ENCODE measurements around the gene SMIM15.
"Not testable (repeated sequence)": the region's sequence is repeated elsewhere in the genome, so short reads cannot be mapped to it uniquely, and the experiment has no call there.

The SMIM15 gene, protein sequence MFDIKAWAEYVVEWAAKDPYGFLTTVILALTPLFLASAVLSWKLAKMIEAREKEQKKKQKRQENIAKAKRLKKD

DNA sequence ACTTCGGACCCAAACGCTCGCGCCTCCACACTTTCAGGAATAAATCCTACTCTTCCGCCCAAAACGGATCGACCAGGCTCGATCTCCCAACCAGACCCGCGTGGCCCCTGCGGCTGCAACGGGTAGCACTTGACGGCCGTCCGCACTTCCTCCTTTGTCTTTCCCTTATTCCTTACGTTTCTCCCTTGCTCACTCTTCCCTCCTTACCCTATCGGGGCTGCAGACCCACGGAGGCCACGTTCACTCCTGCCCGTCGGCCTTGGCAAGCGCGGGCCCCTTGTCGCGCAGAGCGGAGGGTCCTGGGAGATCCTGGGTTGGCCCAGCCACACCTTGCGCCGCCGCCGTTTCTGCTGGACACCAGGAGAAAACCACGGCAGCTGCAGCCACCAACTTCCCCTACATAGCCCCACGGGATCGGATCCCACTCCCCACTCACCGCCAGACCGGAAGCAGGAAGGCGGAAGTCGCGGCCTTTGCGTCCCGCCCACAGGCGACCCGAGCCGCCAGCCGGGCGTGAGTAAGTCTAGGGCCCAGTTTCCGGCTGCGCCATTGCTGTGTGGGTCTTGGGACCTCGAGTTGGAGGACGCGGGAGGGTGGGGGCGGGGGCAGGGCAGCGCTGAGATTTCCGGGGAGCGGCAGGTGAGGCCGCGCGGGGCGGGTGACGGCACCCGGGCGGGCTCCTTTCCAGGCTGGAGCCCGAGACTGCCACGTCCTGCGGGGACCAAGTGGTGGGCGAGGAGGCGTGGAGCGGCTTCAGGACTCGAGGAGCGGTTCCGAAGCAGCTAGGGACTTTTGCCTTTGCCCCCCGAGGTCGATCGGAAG is at the start of gene SMIM15:
Gene SMIM15, minus strand, starts transcription at position 459 of the 822 bp plus-strand sequence. CDS start 2,297 bp downstream, outside the sequence.
- DNase-seq (ENCODE audit: low spot score) = peak; percentile 86

DNA sequence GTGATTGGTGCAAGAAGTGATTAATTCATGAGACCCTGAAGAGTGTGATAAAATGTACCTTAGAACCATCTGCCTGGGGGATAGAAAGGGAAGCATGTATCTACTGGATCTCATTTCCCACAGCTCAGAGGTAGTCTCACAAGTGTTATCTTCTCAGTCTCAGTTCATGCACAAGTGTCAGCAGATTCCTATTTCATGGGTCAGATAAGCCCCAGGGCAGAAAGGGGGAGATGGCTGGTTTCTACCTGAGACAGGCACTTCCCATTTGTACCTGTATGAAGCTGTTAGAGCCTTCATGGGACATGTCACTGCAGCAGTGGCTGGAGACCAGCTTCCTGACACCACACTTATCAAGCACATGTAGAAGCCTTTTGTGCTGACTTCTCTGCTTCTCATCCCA is 45.6 kb upstream of the SMIM15 start:
- DNase-seq (ENCODE audit: low spot score) = no peak

DNA sequence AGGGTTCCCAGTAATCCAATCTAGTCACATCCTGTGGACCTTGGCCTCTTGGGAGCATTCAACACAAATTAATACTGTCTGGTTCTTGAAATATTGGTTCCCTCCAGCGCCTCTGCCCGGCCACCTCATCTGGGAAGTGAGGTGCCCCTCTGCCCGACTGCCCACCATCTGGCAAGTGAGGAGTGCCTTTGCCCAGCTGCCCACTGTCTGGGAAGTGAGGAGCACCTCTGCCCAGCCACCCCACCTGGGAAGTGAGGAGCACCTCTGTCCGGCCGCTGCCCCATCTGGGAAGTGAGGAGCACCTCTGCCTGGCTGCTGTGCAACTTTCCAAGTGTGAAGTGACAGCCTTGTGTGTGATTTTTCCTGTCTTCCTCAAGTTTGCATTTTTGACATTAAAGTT is 42.7 kb upstream of the SMIM15 start:
- DNase-seq (ENCODE audit: low spot score) = no peak

DNA sequence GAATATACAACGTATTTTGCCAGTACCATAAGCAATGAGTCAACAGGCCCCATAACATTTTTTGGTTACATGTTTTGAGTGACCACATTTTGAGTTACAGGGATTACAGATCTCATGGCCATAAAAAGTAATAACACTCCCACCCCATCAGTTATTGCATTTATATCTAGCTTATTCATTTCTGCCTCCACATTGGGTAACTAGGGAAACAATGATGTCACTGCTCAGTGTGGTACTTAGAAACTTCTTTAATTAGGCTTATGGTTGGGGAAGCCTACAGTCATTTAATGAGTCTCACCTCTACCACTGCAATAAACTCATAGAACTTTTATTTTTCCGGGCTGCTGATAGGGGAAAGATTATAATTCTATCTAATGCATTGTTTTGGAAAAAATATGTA is 39.9 kb upstream of the SMIM15 start:
- DNase-seq (ENCODE audit: low spot score) = no peak

DNA sequence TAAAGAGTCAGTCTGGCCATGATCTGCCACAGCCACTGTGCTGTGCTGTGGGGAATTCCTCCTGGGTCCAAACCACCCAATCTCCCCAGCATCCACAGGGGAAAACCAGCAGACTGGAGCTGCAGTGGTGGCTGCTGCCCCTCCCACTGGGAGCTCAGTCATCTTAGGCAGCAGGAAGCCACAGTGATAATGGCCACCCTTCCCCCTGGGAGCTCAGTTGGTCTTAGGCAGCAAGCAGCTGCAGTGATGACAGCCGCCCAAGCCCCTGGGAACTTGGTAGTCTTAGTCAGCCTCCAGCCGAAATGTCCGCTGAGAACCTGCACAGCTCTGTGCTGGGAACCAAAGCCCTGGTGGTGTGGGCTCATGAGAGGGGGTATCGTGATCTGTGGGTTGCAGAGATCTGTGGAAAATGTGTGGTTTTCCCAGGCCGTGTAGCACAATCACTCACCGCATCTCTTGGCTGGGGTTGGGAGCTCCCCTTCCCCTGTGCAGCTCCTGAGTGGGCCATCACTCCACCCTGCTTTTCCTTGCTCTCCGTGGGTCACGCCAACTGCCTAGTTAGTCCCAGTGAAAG is 38.4 kb upstream of the SMIM15 start:
- no peak for DNase-seq (ENCODE audit: low spot score)

DNA sequence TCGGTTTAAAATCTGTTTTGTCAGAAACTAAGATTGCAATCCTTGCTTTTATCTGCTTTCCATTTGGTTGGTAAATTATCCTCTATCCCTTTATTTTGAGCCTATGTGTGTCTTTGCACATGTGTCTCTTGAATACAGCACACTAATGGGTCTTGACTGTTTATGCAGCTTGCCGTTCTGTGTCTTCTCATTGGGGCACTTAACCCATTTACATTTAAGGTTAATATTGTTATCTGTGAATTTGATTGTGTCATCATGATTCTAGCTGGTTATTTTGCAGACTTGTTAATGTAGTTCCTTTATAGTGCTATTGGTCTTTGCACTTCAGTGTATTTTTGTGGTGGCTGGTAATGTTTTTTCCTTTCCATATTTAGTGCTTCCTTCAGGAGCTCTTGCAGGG is 36.3 kb upstream of the SMIM15 start:
- no peak for DNase-seq (ENCODE audit: low spot score)

DNA sequence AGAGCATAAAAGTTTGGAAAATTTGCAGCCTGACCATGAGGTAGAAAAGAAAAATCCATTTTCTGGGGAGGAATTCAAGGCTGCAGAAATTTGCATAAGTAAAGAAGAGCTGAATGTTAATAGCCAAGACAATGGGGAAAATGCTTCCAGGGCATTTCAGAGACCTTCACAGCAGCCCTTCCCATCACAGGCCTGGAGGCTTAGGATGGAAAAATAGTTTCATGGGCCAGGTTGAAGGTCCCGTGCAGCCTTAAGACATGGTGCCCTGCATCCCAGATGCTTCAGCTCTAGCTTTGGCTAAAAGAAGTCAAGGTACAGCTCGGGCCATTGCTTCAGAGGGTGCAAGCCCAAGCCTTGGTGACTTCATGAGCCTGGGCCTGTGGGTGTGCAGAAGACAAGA is 25.6 kb upstream of the SMIM15 start:
- DNase-seq (ENCODE audit: low spot score) = not testable (repeated sequence)

DNA sequence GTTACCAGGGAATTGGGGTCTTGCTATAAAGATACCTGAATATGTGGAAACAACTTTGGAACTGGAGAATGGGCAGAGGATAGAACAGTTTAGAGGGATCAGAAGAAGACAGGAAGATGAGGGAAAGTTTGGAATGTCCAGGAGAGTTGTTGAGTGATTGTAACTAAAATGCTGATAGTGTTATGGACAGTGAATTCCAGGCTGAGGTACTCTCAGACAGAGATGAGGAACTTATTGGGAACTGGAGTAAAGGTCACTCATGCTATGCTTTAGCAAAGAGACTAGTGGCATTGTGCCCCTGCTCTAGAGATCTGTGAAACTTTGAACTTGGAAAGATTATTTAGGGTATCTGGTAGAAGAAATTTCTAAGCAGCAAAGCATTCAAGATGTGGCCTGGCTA is 25.1 kb upstream of the SMIM15 start:
- not testable (repeated sequence) for DNase-seq (ENCODE audit: low spot score)

DNA sequence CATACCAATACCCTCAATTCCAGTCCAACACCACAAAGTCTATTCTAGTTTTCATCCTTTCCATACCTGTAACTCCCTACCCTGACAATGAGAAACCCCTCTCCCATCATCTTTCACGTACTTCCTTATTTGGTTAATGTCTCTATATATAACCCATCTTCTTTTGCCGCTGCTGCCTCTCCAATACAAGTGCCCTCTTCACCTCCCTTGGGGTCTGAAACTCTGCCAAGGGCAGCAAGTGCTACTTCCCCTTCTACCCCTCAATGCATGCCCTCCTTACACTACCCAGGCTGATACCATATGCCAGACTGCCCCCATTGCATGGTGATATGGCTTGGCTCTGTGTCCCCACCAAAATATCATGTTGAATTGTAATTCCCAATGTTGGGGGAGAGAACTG is 24.4 kb upstream of the SMIM15 start:
- no peak for DNase-seq (ENCODE audit: low spot score)

DNA sequence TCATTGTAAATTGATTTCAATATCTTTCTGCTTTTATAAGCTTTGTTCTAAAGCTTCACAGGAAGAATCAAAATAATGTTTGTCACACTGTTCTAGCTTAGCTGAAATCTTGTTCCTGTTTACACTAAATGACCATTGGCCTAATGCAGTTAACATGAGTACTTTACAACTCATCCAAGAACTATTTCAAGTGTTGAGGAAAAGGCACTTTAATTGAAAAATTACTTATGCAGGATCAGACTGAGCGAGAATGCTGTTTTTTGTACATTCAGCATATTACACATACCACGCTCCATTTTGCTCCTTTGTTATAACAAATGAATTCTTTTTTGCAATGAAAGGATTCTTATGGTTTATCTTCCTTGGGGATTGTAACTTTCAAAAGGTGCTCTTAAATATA is 22.4 kb upstream of the SMIM15 start:
- DNase-seq (ENCODE audit: low spot score) = no peak

DNA sequence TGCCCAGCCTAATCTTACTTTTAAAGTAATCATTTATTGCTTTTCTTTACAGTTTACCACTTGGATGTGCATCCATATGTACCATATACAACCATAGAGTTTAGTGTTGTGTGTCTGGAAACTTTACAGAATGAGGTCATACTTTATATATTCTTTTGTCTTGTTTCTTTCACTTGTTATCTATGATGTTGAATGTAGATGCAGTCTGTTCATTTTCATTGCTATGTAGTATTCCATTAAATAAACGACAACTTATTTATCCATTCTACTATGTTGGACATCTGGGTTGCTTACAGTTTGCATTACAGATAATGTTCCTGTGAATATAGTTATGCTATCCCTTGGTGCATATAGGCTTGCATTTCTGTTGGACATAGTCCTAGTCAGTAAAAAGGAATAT is 21.3 kb upstream of the SMIM15 start:
- DNase-seq (ENCODE audit: low spot score) = no peak

DNA sequence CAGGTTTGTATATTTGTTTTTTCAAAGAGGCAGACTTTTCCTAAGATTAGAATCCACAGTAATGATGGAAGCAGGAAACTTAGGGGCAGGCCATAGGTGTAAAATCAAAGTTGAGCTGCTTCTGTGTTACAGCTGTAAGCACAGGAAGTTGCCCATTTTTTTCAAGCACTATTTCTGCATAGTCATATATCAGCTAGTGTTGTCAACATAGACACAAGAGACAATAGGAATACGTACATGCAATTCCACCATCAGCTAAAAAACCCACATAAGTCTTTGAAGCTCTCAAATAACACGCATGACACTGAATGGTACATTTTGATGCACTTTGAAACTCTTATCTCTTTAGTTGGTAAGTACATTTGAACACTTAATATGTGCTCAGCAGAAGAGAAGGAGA is 20.2 kb upstream of the SMIM15 start:
- peak; percentile 75 for DNase-seq (ENCODE audit: low spot score)

DNA sequence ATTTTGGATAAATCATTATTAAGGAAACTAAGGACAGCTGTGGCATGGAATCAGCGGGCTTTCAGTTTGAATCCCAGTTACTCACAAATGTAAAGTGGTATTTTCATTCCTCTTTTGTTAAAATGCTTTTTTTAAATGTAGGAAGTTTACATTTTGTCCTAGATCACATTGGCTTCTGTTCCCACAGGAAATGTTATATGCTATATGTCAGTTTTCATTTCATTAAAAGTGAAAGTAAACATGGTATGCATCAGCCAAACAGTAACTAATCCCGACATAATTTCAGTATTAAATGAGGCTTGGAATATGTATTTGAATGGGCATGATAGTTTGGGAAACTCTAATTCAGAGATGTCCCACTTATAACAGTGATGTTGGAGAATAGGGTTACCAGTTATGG is 18.6 kb upstream of the SMIM15 start:
- no peak for DNase-seq (ENCODE audit: low spot score)

DNA sequence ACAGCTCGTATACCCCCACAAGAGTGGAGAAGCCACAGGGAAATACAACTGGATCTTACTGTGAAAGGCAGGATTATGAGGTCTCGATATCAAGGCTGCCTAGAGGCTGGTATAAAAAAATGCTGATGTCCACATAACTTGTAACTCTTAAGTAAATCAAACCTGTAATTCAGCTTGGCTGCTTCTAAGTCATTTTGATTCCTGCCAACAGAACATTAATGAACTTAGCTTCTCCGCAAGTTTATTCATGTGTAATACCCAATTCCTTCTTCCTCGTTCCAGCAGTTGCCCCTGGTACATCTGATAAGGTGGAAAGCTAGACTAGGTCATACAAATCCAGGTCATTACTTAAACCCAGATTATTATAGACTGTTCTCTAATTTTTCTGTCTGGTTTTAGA is 16.4 kb upstream of the SMIM15 start:
- DNase-seq (ENCODE audit: low spot score) = no peak

DNA sequence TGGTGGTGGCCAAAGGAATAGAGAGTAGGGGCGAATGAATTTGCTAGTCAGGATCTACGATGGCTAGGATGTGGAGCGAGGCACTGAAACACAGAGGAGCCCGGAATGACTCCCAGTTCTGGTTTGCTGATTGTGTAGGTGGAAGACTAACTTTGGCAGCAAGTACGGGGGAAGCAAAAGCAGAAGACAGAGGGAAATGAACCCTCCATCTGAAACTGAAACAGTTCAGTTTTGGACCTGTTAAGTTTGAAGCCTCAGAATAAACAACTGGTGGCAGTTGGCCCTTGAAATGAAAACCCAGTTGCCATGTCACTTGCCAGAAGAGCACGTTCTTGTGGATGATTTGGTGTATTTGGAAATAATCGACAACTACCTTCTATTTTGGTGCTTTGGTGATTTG is 15.4 kb upstream of the SMIM15 start:
- DNase-seq (ENCODE audit: low spot score) = no peak

DNA sequence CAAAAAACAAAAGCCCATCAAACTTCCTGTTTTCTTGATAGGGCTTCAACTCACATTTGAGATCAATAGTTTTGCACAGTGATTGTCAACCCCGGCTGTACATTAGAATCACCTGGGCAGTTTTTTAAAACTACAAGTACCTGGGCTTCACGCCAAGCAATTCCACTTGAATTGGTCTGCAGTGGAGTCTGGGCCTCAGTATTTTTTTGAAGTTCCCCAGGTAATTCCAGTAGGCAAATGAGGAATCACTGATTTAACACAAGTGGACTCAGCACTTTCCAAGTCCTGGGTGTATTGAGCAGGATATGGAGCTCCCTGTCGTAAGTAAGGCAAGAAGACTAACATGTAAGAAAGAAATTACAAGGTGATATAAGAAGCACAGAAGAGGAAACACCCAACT is 14.8 kb upstream of the SMIM15 start:
- DNase-seq (ENCODE audit: low spot score) = no peak

DNA sequence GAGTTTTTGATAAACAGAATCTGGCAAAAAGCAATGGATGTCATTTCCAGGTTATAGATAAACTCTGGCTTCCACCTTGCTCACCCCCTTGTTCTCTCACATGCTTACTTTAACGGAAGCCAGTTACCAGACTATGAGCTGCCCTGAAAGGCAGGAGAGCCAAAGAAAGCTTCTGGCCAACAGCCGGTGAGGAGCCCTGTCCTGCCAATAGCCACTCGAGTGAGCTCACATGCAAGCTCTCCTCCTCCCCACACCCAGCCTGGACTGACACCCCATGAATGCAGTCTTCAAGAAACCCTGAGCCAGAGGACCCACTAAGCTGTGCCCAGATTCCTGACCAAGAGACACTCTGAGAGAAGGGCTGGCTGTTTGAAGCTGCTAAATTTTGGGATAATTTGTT is 14.4 kb upstream of the SMIM15 start:
- DNase-seq (ENCODE audit: low spot score) = no peak

DNA sequence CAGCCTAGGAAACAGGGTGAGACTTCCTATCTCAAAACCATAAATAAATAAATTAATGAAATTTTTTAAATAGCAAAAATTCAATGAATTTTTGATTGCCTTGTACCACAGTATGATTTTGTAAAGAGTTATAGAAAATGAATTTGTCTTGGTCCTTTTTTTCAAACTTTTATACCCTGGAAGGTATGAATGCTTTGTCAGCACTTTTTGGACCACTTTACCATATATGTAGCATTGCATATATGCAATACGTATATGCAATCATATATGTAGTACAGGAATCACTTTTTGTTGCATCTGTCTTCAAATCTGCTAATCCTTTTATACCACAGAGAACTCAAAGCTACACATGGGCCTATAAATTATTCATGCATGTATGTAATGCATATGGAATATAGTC is 9.2 kb upstream of the SMIM15 start:
- no peak for DNase-seq (ENCODE audit: low spot score)

DNA sequence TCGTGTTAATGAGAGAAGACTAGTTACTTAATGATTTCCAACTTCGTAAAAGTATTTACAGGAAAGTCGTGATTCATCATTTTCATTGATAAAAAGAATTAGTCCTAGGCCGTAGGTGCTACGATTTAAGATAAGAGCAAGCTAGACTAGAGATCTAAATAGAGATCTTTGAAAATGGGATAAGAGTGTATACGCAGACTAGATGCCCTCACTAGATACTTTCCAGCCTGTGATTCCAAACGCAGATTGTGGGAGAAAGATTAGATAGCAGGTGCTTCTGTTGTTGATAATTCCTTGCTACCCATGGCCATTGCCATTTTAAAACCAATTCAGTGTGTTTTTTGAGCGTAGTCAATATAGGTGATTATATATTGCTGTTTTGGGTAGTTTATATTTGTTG is 6.7 kb upstream of the SMIM15 start:
- no peak for DNase-seq (ENCODE audit: low spot score)

DNA sequence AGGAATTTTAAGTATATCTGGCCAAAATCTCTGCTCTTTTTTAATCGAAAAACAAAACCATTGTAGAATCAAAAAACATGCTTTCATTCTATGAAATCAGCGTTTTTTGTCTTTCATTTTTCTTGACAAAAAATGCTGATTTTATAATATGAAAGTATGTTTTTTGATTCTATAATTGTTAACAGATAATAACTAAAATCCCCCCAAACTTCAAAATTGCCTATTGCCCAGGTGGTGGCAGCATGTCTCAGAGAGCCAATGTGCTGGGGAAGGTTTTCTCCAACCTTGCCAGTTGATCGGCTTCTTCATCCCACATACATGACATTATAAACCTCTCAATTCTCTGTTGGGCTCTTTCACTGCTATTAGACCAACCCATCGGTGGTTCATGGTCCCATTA is 5.1 kb upstream of the SMIM15 start:
- no peak for DNase-seq (ENCODE audit: low spot score)

DNA sequence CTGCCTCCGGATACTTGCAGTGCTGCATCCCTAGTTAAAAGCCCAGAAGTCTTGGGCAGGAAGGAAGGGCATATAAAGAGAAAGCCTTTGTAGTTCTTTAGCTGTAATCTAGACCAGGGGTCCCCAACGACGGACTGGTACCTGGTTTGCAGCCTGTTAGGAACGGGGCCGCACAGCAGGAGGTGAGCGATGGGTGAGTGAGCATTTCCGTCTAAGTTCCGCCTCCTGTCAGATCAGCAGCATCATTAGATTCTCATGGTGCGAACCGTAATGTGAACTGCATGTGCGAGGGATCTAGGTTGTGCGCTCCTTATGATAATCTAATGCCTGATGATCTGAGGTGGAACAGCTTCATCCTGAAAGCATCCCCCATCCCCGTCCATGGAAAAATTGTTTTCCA is 1.6 kb upstream of the SMIM15 start:
- no peak for DNase-seq (ENCODE audit: low spot score)

DNA sequence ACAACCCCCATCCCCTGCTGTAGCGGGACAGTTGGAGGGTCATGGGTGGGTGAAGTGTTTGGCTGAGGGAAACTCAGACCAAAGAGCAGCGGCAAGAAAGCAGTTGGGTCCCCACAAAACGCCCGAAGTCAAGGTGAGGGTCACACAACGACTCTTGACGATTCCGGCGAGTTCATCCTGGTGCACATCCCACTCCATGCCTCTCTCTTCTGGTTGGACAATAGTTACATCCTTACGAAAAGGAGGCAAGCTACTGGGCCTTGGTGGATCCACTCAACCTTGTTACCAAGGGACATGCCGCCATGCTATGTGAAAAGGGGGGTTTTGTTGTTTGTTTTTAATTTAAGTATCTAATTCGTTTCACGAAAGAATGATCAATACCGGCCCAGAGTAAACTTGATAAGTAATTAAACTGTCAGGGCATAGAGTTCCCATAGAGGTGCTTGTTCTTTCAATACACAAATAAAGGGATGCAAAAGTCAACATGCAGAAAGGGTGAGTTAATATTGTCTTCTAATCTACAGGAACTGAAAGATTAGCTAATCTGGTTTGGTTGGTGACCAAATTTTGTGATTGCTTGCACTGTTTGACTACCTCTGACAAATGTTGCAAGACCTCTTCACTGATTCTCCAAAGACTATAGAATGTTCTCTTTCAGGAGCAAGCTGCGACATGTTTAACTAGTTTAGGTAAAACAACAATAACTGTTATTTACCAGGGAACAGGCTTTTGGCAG is 732 bp upstream of the SMIM15 start:
- DNase-seq (ENCODE audit: low spot score) = no peak

DNA sequence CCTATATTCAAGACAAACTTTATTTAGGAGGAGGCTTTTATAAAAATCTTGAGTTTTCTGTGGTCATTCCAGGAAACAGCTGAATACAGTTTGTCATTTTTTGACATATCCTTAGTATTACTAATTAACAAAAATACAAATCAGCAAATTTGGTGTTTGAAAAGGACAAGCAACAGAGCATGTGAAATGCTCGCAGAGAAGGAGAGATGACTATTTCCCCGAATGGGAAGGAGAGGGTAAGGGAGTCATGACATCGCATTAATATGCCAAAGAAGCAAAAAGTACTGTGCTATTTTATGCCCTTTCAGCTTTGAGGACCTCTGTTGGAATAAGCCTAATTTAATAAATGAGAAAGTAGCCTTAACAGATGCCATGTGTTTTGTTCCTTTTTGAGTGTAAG is 1.8 kb downstream of the SMIM15 start:
- DNase-seq (ENCODE audit: low spot score) = no peak

Data from kidney capillary endothelial cell (primary cell).